DMS114 treated with DMSO at 0.1 percent for 48 hours (cell line): ENCODE measurements around the gene SATB1.

Experiments
- DNase-seq: peaks from one replicate; lab custom pipeline; 2025; ENCODE audit not compliant: unreplicated experiment; lab: John Stamatoyannopoulos, UW

SATB1 gene

GRCh38 chr3:18402239-18402799 lies 22.8 kb downstream of the SATB1 start:
- DNase-seq, result no peak

GRCh38 chr3:18401300-18401961 lies 23.7 kb downstream of the SATB1 start:
- no peak for DNase-seq

GRCh38 chr3:18398448-18398847 lies 26.7 kb downstream of the SATB1 start:
- DNase-seq, result no peak

- no peak for DNase-seq
Observed at GRCh38 chr3:18396428-18396827, 28.7 kb downstream of the SATB1 start.

GRCh38 chr3:18394384-18394995 lies 30.6 kb downstream of the SATB1 start:
- DNase-seq, result no peak

- no peak for DNase-seq
Observed at GRCh38 chr3:18393906-18394305, 31.2 kb downstream of the SATB1 start.

- DNase-seq, result no peak
Observed at GRCh38 chr3:18390024-18390660, 35.0 kb downstream of the SATB1 start.

GRCh38 chr3:18389108-18389733 lies 35.9 kb downstream of the SATB1 start:
- DNase-seq, result no peak

- DNase-seq, result no peak
Observed at GRCh38 chr3:18386274-18386890, 38.8 kb downstream of the SATB1 start.

GRCh38 chr3:18385706-18386105 lies 39.4 kb downstream of the SATB1 start:
- DNase-seq, result no peak

GRCh38 chr3:18382760-18383369 lies 42.3 kb downstream of the SATB1 start:
- DNase-seq, result no peak

GRCh38 chr3:18379647-18380046 lies 45.5 kb downstream of the SATB1 start:
- no peak for DNase-seq

GRCh38 chr3:18378218-18378617 lies 46.9 kb downstream of the SATB1 start:
- no peak for DNase-seq

GRCh38 chr3:18376682-18377081 lies 48.5 kb downstream of the SATB1 start:
- DNase-seq, result no peak

GRCh38 chr3:18372786-18373405 lies 52.2 kb downstream of the SATB1 start:
- no peak for DNase-seq

GRCh38 chr3:18370672-18371071 lies 54.5 kb downstream of the SATB1 start:
- no peak for DNase-seq

- DNase-seq, result no peak
Observed at GRCh38 chr3:18369551-18370185, 55.5 kb downstream of the SATB1 start.

GRCh38 chr3:18366258-18366657 lies 58.9 kb downstream of the SATB1 start:
- no peak for DNase-seq

- no peak for DNase-seq
Observed at GRCh38 chr3:18363338-18363737, 61.8 kb downstream of the SATB1 start.

- no peak for DNase-seq
Observed at GRCh38 chr3:18357747-18358146, 67.4 kb downstream of the SATB1 start.
